ENCODE measurements around the gene MAFF.

The MAFF gene

GRCh38 chr22:38235240-38235850 lies 33.6 kb downstream of the MAFF start:
- no peak for DNase-seq
- Mint-ChIP-seq H3K4me1 (ENCODE audit: low read depth) (no peaks in the 10 kb centered on the region), H3K36me3 (ENCODE audit: low read depth) (peaks cover 67% of the 10 kb centered on the region), H3K9me3 (no peaks in the 10 kb centered on the region), H3K27ac (no peak overlapping the region), H3K27me3 (no peaks in the 10 kb centered on the region), H3K4me3 (no peak overlapping the region)

- Mint-ChIP-seq H3K4me1 (ENCODE audit: low read depth) (no peaks in the 10 kb centered on the region), H3K27me3 (no peaks in the 10 kb centered on the region), H3K9me3 (no peaks in the 10 kb centered on the region), H3K36me3 (ENCODE audit: low read depth) (peaks cover 61% of the 10 kb centered on the region), H3K4me3 (no peak overlapping the region), H3K27ac (no peak overlapping the region)
- no peak for DNase-seq
Measured at GRCh38 chr22:38236786-38237185, 35.0 kb downstream of the MAFF start.

- H3K4me1 Mint-ChIP-seq (ENCODE audit: low read depth), result no peaks in the 10 kb centered on the region
- no peak overlapping the region for H3K27ac Mint-ChIP-seq
- H3K27me3 Mint-ChIP-seq, result no peaks in the 10 kb centered on the region
- H3K9me3 Mint-ChIP-seq, result no peaks in the 10 kb centered on the region
- no peak overlapping the region for H3K4me3 Mint-ChIP-seq
- DNase-seq, result no peak
- peaks cover 59% of the 10 kb centered on the region for H3K36me3 Mint-ChIP-seq (ENCODE audit: low read depth)
Measured at GRCh38 chr22:38238519-38239071, 36.8 kb downstream of the MAFF start.

GRCh38 chr22:38239101-38239761 lies 37.4 kb downstream of the MAFF start:
- H3K4me1 Mint-ChIP-seq (ENCODE audit: low read depth), result no peaks in the 10 kb centered on the region
- no peak overlapping the region for H3K27ac Mint-ChIP-seq
- H3K4me3 Mint-ChIP-seq, result no peak overlapping the region
- no peak for DNase-seq
- no peaks in the 10 kb centered on the region for H3K27me3 Mint-ChIP-seq
- H3K9me3 Mint-ChIP-seq, result no peaks in the 10 kb centered on the region
- peaks cover 61% of the 10 kb centered on the region for H3K36me3 Mint-ChIP-seq (ENCODE audit: low read depth)

GRCh38 chr22:38240734-38241252 lies 39.0 kb downstream of the MAFF start:
- Mint-ChIP-seq H3K4me1 (ENCODE audit: low read depth) (no peaks in the 10 kb centered on the region), H3K27ac (no peak overlapping the region), H3K9me3 (no peaks in the 10 kb centered on the region), H3K27me3 (no peaks in the 10 kb centered on the region), H3K36me3 (ENCODE audit: low read depth) (peaks cover 56% of the 10 kb centered on the region), H3K4me3 (no peak overlapping the region)
- DNase-seq, result no peak

- H3K4me3 Mint-ChIP-seq, result no peak overlapping the region
- no peak for DNase-seq
- H3K4me1 Mint-ChIP-seq (ENCODE audit: low read depth), result no peaks in the 10 kb centered on the region
- H3K9me3 Mint-ChIP-seq, result no peaks in the 10 kb centered on the region
- peaks cover 60% of the 10 kb centered on the region for H3K36me3 Mint-ChIP-seq (ENCODE audit: low read depth)
- H3K27me3 Mint-ChIP-seq, result no peaks in the 10 kb centered on the region
- H3K27ac Mint-ChIP-seq, result no peak overlapping the region
Measured at GRCh38 chr22:38243007-38243765, 41.4 kb downstream of the MAFF start.

GRCh38 chr22:38244106-38244505 lies 42.3 kb downstream of the MAFF start:
- H3K27ac Mint-ChIP-seq, result no peak overlapping the region
- no peak for DNase-seq

GRCh38 chr22:38246046-38246658 lies 44.4 kb downstream of the MAFF start:
- DNase-seq, result no peak
- Mint-ChIP-seq H3K27me3 (no peaks in the 10 kb centered on the region), H3K4me3 (no peak overlapping the region), H3K4me1 (ENCODE audit: low read depth) (no peaks in the 10 kb centered on the region), H3K9me3 (no peaks in the 10 kb centered on the region), H3K27ac (no peak overlapping the region), H3K36me3 (ENCODE audit: low read depth) (peaks cover 49% of the 10 kb centered on the region)

More at GRCh38 chr22:38244106-38244505, 42.3 kb downstream of the MAFF start:
- no peaks in the 10 kb centered on the region for H3K9me3 Mint-ChIP-seq
- H3K4me1 Mint-ChIP-seq (ENCODE audit: low read depth), result no peaks in the 10 kb centered on the region
- H3K4me3 Mint-ChIP-seq, result no peak overlapping the region
- H3K27me3 Mint-ChIP-seq, result no peaks in the 10 kb centered on the region
- H3K36me3 Mint-ChIP-seq (ENCODE audit: low read depth), result peaks cover 57% of the 10 kb centered on the region

GRCh38 chr22:38246692-38247091 lies 44.9 kb downstream of the MAFF start:
- no peak for DNase-seq
- Mint-ChIP-seq H3K27me3 (no peaks in the 10 kb centered on the region), H3K4me3 (no peak overlapping the region), H3K9me3 (no peaks in the 10 kb centered on the region), H3K36me3 (ENCODE audit: low read depth) (peaks cover 48% of the 10 kb centered on the region), H3K4me1 (ENCODE audit: low read depth) (no peaks in the 10 kb centered on the region), H3K27ac (no peak overlapping the region)

- no peak overlapping the region for H3K4me3 Mint-ChIP-seq
- DNase-seq, result no peak
- H3K9me3 Mint-ChIP-seq, result no peaks in the 10 kb centered on the region
- H3K4me1 Mint-ChIP-seq (ENCODE audit: low read depth), result no peaks in the 10 kb centered on the region
- no peaks in the 10 kb centered on the region for H3K27me3 Mint-ChIP-seq
- H3K36me3 Mint-ChIP-seq (ENCODE audit: low read depth), result peaks cover 46% of the 10 kb centered on the region
- no peak overlapping the region for H3K27ac Mint-ChIP-seq
Measured at GRCh38 chr22:38247713-38248112, 45.9 kb downstream of the MAFF start.

- no peaks in the 10 kb centered on the region for H3K9me3 Mint-ChIP-seq
- peaks cover 42% of the 10 kb centered on the region for H3K36me3 Mint-ChIP-seq (ENCODE audit: low read depth)
- H3K27me3 Mint-ChIP-seq, result no peaks in the 10 kb centered on the region
- no peaks in the 10 kb centered on the region for H3K4me1 Mint-ChIP-seq (ENCODE audit: low read depth)
- DNase-seq, result no peak
- H3K4me3 Mint-ChIP-seq, result no peak overlapping the region
- H3K27ac Mint-ChIP-seq, result no peak overlapping the region
Measured at GRCh38 chr22:38248280-38248679, 46.5 kb downstream of the MAFF start.

- H3K9me3 Mint-ChIP-seq, result no peaks in the 10 kb centered on the region
- H3K4me1 Mint-ChIP-seq (ENCODE audit: low read depth), result peaks cover 1% of the 10 kb centered on the region
- no peak overlapping the region for H3K27ac Mint-ChIP-seq
- peaks cover 32% of the 10 kb centered on the region for H3K36me3 Mint-ChIP-seq (ENCODE audit: low read depth)
- DNase-seq, result no peak
- H3K27me3 Mint-ChIP-seq, result no peaks in the 10 kb centered on the region
- no peak overlapping the region for H3K4me3 Mint-ChIP-seq
Measured at GRCh38 chr22:38249301-38249700, 47.5 kb downstream of the MAFF start.

GRCh38 chr22:38249803-38250642 lies 48.2 kb downstream of the MAFF start:
- H3K27me3 Mint-ChIP-seq, result no peaks in the 10 kb centered on the region
- no peak for DNase-seq
- H3K36me3 Mint-ChIP-seq (ENCODE audit: low read depth), result peaks cover 25% of the 10 kb centered on the region
- H3K9me3 Mint-ChIP-seq, result no peaks in the 10 kb centered on the region
- no peak overlapping the region for H3K4me3 Mint-ChIP-seq
- no peak overlapping the region for H3K27ac Mint-ChIP-seq
- peaks cover 1% of the 10 kb centered on the region for H3K4me1 Mint-ChIP-seq (ENCODE audit: low read depth)
